GM18861 (cell line): ENCODE data around the gene STAU1.
"Not testable (repeated sequence)": the region's sequence is repeated elsewhere in the genome, so short reads cannot be mapped to it uniquely, and the experiment has no call there.

Source experiments
- ATAC-seq: cut with Tn5 transposase; IDR thresholded peaks from one replicate; pipeline ENCODE4 v1.9.1; 2021; ENCODE audit not compliant: unreplicated experiment

The STAU1 gene

DNA sequence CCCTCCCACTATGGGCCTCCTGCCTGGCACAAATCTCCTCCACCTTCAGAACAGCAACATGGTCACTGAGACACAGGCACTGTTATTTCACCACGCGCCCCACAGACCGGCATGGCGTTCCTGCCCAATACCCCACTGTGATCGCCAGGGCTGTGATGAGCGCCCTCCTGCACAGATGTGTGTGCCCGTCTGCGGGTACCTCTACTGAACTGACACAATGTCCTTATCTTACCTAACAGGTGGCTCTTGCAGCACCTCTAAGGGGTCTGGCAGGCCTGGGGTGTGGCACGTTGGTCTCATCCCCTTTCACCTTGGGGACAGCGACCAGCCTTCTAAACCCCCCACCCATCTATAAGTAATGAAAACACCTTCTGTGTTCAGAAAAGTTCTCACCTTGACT, 64.2 kb downstream of the STAU1 start:
- ATAC-seq = no peak

DNA sequence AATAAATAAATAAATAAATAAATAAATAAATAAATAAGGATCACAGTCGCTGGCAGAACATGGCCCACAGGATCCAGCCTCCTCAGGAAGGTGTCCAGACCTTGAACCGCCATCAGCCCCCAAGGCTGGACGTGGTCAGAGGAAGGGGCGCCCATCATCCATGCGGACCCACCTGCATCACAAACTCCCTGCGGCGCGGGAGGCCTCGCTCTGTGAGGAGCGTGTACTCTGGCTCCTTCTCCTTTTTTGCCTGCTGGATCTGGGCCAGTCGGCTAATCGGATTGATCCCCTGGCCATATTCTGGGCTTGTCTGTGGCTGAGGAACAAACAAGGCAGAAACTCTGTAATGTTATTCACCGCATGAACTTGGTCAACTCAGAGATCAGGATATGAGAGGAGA, 65.2 kb downstream of the STAU1 start:
- ATAC-seq = no peak

DNA sequence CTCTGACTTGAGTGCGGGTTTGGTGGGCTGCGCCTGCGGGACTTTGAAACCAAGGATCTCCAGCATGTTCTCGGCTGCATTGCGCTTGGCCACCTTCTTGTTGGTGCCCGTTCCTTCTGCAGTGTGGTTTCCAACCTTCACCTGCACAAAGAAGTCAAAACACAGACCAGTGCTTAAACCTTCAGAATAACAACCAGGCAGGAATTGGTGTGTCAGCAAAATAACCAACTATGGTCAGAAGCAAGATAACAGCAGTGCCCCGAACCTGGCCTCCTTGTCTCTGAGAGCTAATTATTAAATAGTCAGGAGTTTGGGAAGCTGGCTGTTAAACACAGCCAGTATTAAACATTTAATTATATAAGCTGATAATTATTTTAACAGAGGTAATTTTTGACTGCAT, 68.1 kb downstream of the STAU1 start:
- ATAC-seq = no peak

DNA sequence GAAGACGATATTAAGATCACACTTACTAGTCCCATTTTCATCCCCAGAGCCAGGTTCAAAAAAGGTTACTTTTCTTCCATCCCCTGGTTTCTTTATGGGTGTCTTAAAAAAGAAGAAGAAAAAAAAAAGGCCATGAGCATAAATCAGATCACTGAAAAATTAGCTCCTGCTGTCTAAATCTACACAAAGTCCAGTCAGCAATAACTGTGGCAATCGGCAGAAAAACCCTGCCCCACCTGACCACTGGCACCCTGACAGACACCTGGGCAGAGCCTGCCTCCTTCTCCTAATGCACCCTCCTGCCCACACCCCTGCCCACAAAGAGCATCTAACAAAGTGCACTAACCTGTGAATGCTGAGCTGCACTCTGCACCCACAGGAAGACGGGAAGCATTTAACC, 69.8 kb downstream of the STAU1 start:
- ATAC-seq = no peak

DNA sequence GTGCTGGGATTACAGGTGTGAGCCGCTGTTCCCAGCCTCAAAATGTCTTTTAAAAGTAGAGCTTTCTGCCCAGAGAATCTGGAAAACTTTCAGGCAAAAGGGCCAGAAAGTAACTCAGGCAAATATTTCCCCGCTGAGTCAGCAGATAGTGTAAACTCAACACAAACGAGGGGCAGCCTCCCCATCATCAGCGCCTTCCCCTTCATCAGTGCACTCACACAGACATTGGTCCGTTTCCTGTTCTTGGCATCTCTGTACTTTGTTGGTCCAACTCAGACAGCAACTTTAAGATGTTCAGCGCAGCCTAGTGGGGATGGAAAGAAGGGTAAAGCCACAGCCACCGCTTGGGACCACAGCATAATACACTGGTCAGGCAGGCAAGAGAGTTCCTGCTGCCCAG, 72.6 kb downstream of the STAU1 start:
- ATAC-seq = no peak

- ATAC-seq = no peak
These were observed 75.4 kb downstream of the STAU1 start for GRCh38 chr20:49112596-49113274.

DNA sequence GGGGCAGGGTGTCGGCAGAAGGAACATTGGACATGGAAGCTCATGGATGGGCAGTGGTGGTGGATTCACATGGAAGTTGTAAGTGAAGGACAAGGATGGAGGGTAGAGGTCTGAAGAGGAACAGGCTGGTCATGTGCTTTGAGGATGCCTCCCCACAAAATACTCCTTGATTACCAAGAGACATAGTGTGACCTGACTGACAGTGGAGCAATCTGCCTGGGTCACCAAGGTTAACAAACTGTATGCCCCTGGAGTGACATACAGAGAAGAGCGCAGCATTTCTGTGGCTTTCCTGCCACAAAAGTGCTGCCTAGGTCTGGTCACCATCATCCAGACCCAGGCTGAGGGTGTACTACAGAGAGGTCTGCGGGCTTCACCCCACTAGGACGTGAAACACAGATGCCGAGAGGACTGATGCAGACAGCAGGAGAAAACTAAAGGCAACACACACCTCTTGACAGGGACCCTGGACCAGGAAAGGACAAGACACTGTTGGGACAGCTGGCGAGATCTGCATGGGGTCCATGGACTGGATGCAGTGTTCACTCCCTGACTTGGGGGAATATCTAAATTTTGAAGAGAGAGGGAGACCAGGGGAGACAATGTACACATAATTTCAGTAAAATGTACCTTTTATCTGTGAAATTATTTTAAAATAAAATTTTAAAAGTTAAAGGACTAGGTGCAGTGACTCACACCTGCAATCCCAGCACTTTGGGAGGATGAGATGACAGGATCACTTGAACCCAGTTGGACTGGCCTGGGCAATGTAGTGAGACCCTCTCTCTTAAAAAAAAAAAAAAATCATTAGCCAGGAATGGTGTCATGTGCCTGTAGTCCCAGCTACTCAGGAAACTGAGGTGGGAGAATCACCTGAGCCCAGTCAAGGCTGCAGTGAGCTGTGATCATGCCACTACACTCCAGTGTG, 77.1 kb downstream of the STAU1 start:
- no peak for ATAC-seq

- no peak for ATAC-seq
These were observed 81.8 kb downstream of the STAU1 start for GRCh38 chr20:49106328-49106727.

GRCh38 chr20:49104979-49105547, 83.1 kb downstream of the STAU1 start:
- ATAC-seq = not testable (repeated sequence)

DNA sequence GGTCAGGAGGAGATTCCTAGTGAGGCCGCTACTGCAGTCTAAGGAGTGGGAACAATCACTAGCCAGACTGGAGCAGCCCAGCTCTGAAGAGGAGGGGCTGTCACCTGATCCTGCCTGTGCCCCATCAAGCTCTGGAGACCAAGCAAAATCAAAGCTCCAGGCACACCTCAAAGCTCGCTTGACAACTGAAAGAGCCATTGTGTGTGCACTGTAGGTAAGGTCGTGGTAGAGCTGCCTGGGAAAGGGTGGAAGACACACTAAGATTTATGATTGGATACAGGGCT, 83.8 kb downstream of the STAU1 start:
- no peak for ATAC-seq

DNA sequence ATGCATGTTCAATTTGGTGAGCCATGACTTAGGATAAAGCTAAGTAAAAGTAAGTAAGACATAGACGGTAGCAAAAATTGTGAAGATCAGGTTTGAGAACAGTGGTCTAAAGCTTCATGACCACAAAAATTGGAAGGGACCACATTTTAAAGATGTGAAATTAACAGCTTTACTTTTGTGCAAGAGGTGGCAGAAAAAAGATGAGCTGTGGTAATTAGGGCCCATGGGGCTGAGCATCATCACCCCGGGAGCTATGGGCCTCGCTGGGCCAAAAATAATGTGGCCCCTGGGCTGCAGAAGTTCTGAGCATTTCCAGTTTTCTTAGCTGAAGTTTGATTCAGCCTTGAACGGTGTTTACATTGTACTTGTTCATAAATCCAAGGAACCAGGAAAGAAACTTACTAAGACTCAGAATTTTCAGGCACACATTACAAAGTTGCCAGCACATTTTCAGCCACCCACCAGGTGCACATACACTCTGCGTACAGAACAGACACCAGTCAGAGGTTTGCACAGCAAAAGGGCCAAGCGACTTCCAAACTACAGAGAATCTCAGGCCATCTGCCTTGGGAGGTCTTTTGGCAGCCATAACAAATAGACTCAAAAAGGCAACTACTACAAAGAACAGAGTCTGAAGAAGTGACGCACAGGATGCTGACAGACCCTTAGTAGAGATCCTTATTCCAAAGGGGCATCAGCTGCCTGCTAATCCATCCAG, 84.3 kb downstream of the STAU1 start:
- ATAC-seq = no peak

- no peak for ATAC-seq
These were observed 85.1 kb downstream of the STAU1 start for GRCh38 chr20:49103019-49103418.

- ATAC-seq = no peak
These were observed 87.2 kb downstream of the STAU1 start for GRCh38 chr20:49100972-49101371.

GRCh38 chr20:49100292-49100691, 87.8 kb downstream of the STAU1 start:
- ATAC-seq = not testable (repeated sequence)

- no peak for ATAC-seq
These were observed 89.1 kb downstream of the STAU1 start for GRCh38 chr20:49099011-49099410.

GRCh38 chr20:49098136-49098535, 90.0 kb downstream of the STAU1 start:
- no peak for ATAC-seq

DNA sequence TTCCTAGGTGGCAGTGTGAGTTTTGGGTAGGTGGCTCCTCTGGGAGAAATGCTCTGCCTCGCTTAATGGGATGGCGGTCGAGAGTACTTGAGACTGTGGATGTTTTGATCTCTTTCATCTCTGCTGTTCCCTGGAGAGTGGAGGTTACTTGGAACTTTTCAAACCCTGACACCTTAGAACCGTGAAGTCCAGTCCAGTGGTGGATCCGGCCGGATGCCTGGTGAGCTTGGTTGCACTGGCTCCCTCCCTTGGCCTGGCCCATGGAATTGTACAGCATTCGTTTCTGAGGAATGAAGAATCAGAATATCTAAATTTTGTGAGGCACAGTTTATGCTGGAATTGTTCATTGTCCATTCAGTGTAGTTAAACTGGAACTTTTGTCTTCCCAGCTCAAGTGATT, 91.0 kb downstream of the STAU1 start:
- no peak for ATAC-seq

DNA sequence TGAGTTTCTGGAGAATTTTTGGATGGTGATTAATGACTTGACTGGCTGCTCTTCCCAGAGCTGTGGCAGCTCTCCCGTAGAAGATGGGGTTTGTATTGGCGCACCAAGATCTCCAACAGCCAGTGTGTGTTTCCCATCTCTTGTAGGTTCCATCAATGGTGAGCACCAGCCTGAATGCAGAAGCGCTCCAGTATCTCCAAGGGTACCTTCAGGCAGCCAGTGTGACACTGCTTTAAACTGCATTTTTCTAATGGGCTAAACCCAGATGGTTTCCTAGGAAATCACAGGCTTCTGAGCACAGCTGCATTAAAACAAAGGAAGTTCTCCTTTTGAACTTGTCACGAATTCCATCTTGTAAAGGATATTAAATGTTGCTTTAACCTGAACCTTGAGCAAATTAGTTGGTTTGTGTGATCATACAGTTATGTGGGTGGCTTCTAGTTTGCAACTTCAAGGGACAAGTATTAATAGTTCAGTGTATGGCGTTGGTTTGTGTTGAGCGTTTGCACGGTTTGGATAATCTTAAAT, 91.9 kb downstream of the STAU1 start:
- no peak for ATAC-seq

DNA sequence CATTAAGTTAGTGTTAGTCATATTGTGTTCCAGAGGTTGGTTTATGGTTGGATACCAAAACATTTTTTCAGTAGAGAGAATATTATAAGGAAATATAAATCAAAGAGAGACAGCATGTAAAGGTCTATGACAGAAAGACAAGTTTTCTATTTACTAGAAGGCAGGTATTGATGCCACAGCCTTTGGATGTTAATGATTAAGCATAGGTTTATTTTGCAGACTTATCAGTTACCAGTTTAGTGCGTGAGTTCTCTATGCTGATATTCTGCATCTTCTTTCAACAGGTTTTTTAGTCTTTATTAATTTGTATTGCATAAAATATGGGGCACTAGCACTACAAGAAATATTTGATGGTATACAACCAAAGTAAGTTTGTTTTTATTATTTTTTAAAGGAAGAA, 96.4 kb downstream of the STAU1 start:
- no peak for ATAC-seq

DNA sequence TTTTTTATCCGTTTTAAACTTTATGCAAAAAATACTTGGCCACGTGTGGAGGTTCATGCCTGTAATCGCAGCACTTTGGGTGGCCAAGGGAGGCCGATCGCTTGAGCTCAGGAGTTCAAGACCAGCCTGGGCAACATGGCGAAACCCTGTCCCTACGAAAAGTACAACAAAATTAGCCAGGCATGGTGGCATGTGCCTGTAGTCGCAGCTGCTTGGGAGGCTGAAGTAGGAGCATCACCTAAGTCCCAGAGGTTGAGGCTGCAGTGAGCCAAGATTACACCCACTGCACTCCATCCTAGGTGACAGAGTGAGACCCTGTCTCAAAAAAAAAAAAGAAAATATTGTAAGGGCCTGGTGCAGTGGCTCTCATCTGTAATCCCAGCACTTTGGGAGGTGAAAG, 97.0 kb downstream of the STAU1 start:
- no peak for ATAC-seq

GRCh38 chr20:49082295-49082694, 105.8 kb downstream of the STAU1 start:
- not testable (repeated sequence) for ATAC-seq
